Peyer's patch (tissue), 4 donors: ENCODE measurements around the gene ATG9A.

ENCODE experiments used
- CTCF ChIP-seq, 6 experiments: fragments of 450-650 bp in 4 of 6; fragments of 200-600 bp in 2 of 6; sonication (generic) in 1 of 6; IDR thresholded peaks; one replicate each; pipeline ENCODE4 v1.5.1; 2017 to 2019; ENCODE audit warnings: antibody characterized with exemption in 6 of 6, mild to moderate bottlenecking in 3 of 6, moderate library complexity in 1 of 6
- POLR2A ChIP-seq, 2 donors: fragments of 450-650 bp; IDR thresholded peaks; one replicate each; pipeline ENCODE4 v1.5.1; 2017; ENCODE audit warnings: antibody characterized with exemption in 2 of 2, mild to moderate bottlenecking in 2 of 2, moderate library complexity in 2 of 2

GRCh38 chr2:219225350-219225749 is 4.1 kb downstream of the ATG9A start:
- TF ChIP-seq CTCF (IDR thresholded peaks at IDR 0.05) = no peak
- TF ChIP-seq POLR2A (IDR thresholded peaks at IDR 0.05) = no peak
